Gastroesophageal sphincter (tissue), 4 donors: Measurements from ENCODE around the gene ANKS4B. TPM values are rescaled to one million over a fixed set of nuclear protein-coding genes. Genes with fewer than 3 reads are reported as not detected.

Source experiments
- ATAC-seq: fragments of 150-250 bp; one replicate; pipeline ENCODE4 v1.9.1; 2016; ENCODE audit warnings: mild to moderate bottlenecking, moderate library complexity
- H3K27ac ChIP-seq, 4 donors: fragments of 200-600 bp; sonication (generic) in 3 of 4; 1 replicate in 3 of 4; 2 replicates in 1 of 4; pipeline ENCODE4 v1.5.1; 2016 to 2019
- H3K27me3 ChIP-seq: fragments of 200-600 bp; sonication (generic); one replicate; pipeline ENCODE4 v1.5.1; 2019
- H3K36me3 ChIP-seq, 2 donors: fragments of 200-600 bp; sonication (generic); one replicate each; pipeline ENCODE4 v1.5.1; 2019; ENCODE audit warnings: control low read depth in 1 of 2
- H3K4me1 ChIP-seq, 3 donors: fragments of 200-600 bp; sonication (generic); 1 replicate in 2 of 3; 2 replicates in 1 of 3; pipeline ENCODE4 v1.5.1; 2016 to 2019; ENCODE audit warnings: control low read depth in 2 of 3
- H3K4me3 ChIP-seq, 2 donors: fragments of 200-600 bp; sonication (generic); one replicate each; pipeline ENCODE4 v1.5.1; 2019; ENCODE audit warnings: mild to moderate bottlenecking in 1 of 2, moderate library complexity in 1 of 2
- H3K9me3 ChIP-seq, 3 donors: fragments of 200-600 bp; sonication (generic); one replicate each; pipeline ENCODE4 v1.5.1; 2017 to 2019; ENCODE audit warnings: control low read depth in 2 of 3
- EP300 ChIP-seq: sonication (generic); formaldehyde crosslinking; IDR thresholded peaks from one replicate; pipeline ENCODE4 v1.6.1; 2017; ENCODE audit warnings: antibody characterized with exemption, mild to moderate bottlenecking
- POLR2A ChIP-seq, 2 donors: fragments of 450-650 bp; IDR thresholded peaks; one replicate each; pipeline ENCODE4 v1.6.1; 2017; ENCODE audit warnings: antibody characterized with exemption in 2 of 2, mild to moderate bottlenecking in 2 of 2, moderate library complexity in 1 of 2
- POLR2AphosphoS5 ChIP-seq: sonication (generic); formaldehyde crosslinking; IDR thresholded peaks from one replicate; pipeline ENCODE4 v1.6.1; 2017; ENCODE audit warnings: antibody characterized with exemption
- WGBS, 2 donors: methylation state at CpG; one replicate each; pipeline ENCODE4 v1.1.5; 2018; ENCODE audit warnings: low coverage in 1 of 2; 5-methylcytosine and 5-hydroxymethylcytosine counted together
- total RNA-seq, 4 donors: library from RNA; depleted of rRNA; stranded (reverse); fragments of >200 nt; gene quantifications; one replicate each; pipeline ENCODE4 v1.1.0, GENCODE V29; 2016
- TF ChIP-seq, protein P1 (sequence below), 4 experiments: fragments of 200-600 bp in 2 of 4; fragments of 450-650 bp in 2 of 4; sonication (generic) in 1 of 4; IDR thresholded peaks; one replicate each; pipeline ENCODE4 v1.5.1; 2017 to 2019; ENCODE audit warnings: antibody characterized with exemption in 4 of 4, mild to moderate bottlenecking in 2 of 4, moderate library complexity in 2 of 4

ANKS4B gene
- total RNA-seq, 4 donors from 2014 or later = not detected

DNA sequence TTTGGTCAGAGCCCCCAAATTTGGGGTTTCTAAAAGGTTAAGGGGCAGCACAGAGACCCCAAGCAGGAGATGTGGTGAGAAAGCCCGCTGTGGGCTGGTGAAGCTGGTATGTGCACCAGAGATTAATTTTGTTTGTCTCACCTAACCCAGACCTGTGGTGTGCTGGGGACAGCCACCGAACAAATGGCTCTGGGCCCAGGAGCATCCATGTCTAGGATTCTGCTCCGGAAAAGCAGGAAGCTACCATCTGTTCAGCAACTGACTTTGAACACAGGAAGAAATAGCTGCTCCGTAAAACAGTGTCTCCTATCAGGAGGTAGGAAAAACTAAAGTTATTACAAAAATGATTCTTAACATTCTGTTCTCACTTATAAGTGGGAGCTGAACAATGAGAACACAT lies 19.4 kb upstream of the ANKS4B start:
- no peak overlapping the region for H3K27ac ChIP-seq
- H3K4me3 ChIP-seq = no peak overlapping the region
- no peak for ATAC-seq
- H3K36me3 ChIP-seq = no peaks in the 10 kb centered on the region
- no peak for TF ChIP-seq POLR2A (IDR thresholded peaks at IDR 0.05)
- TF ChIP-seq, protein P1, sequence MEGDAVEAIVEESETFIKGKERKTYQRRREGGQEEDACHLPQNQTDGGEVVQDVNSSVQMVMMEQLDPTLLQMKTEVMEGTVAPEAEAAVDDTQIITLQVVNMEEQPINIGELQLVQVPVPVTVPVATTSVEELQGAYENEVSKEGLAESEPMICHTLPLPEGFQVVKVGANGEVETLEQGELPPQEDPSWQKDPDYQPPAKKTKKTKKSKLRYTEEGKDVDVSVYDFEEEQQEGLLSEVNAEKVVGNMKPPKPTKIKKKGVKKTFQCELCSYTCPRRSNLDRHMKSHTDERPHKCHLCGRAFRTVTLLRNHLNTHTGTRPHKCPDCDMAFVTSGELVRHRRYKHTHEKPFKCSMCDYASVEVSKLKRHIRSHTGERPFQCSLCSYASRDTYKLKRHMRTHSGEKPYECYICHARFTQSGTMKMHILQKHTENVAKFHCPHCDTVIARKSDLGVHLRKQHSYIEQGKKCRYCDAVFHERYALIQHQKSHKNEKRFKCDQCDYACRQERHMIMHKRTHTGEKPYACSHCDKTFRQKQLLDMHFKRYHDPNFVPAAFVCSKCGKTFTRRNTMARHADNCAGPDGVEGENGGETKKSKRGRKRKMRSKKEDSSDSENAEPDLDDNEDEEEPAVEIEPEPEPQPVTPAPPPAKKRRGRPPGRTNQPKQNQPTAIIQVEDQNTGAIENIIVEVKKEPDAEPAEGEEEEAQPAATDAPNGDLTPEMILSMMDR (IDR thresholded peaks at IDR 0.05) = no peak
- TF ChIP-seq POLR2AphosphoS5 = no peak
- TF ChIP-seq EP300 = no peak
- no peaks in the 10 kb centered on the region for H3K9me3 ChIP-seq
- WGBS, 2 donors = 43 to 51% methylated on average over 1 to 3 of the region's 4 CpGs
- peaks cover 43% of the 10 kb centered on the region for H3K27me3 ChIP-seq
- no peaks in the 10 kb centered on the region for H3K4me1 ChIP-seq

DNA sequence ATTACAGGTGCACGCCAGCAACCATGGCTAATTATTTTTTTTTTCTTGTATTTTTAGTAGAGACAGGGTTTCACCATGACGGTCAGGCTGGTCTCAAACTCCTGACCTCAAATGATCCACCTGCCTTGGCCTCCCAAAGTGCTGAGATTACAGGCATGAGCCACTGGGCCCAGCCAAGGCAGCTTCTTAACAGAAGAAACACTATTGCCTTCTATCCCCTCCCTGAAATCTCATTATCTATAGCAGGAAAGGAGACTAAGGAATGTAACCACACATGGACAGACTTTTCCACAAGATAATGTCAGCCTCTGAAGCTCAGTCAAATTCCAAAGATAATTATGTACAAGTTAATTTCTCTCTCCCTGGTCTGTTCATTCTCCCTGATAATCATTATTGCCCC lies 16.4 kb upstream of the ANKS4B start:
- Histone ChIP-seq H3K4me3 (no peak overlapping the region), H3K27me3 (peaks cover 65% of the 10 kb centered on the region), H3K9me3 (no peaks in the 10 kb centered on the region), H3K27ac (no peak overlapping the region), H3K4me1 (no peaks in the 10 kb centered on the region), H3K36me3 (no peaks in the 10 kb centered on the region)
- WGBS, 2 donors = 64 to 80% methylated on average over 1 of the region's 2 CpGs
- ATAC-seq = no peak
- TF ChIP-seq POLR2AphosphoS5 = no peak
- TF ChIP-seq, protein P1 (IDR thresholded peaks at IDR 0.05) = no peak
- no peak for TF ChIP-seq POLR2A (IDR thresholded peaks at IDR 0.05)
- no peak for TF ChIP-seq EP300

DNA sequence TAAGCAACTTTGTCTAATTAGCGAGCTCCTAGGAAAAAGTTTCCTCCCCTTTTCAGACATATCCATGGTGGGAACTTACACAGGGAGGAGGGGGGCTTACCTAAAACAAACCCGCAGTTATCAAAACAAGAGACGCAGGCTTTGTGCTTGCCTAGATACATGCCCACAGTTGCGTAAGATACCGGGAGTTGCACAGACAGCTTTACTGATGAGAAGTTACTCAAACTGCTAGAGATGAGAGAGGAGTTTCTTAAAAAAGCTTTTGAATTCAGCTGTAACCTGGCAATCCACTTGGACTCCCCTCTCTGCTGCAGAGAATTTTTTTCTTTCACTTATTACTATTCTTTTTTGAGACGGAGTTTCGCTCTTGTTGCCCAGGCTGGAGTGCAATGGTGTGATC lies 15.3 kb upstream of the ANKS4B start:
- no peaks in the 10 kb centered on the region for H3K36me3 ChIP-seq
- TF ChIP-seq, protein P1 (IDR thresholded peaks at IDR 0.05) = no peak
- no peak for TF ChIP-seq EP300
- no peak for TF ChIP-seq POLR2A (IDR thresholded peaks at IDR 0.05)
- TF ChIP-seq POLR2AphosphoS5 = no peak
- no peak overlapping the region for H3K4me3 ChIP-seq
- WGBS, 2 donors = 59 to 76% methylated on average over 5 to 7 of the region's 7 CpGs
- ATAC-seq = no peak
- no peaks in the 10 kb centered on the region for H3K9me3 ChIP-seq
- H3K4me1 ChIP-seq = no peaks in the 10 kb centered on the region
- no peak overlapping the region for H3K27ac ChIP-seq
- H3K27me3 ChIP-seq = peaks cover 59% of the 10 kb centered on the region

- Histone ChIP-seq H3K4me1 (no peaks in the 10 kb centered on the region), H3K27ac (no peak overlapping the region), H3K36me3 (no peaks in the 10 kb centered on the region), H3K27me3 (peaks cover 51% of the 10 kb centered on the region), H3K4me3 (no peak overlapping the region), H3K9me3 (no peaks in the 10 kb centered on the region)
- ATAC-seq = no peak
- no peak for TF ChIP-seq EP300
- no peak for TF ChIP-seq POLR2AphosphoS5
- TF ChIP-seq, protein P1 (IDR thresholded peaks at IDR 0.05) = no peak
- TF ChIP-seq POLR2A (IDR thresholded peaks at IDR 0.05) = no peak
- 80% methylated on average over 2 of the region's 2 CpGs; no CpG with 5 or more reads in 1 of the 2 donors for WGBS, 2 donors
Observed at GRCh38 chr16:21219551-21219950, 13.9 kb upstream of the ANKS4B start.

DNA sequence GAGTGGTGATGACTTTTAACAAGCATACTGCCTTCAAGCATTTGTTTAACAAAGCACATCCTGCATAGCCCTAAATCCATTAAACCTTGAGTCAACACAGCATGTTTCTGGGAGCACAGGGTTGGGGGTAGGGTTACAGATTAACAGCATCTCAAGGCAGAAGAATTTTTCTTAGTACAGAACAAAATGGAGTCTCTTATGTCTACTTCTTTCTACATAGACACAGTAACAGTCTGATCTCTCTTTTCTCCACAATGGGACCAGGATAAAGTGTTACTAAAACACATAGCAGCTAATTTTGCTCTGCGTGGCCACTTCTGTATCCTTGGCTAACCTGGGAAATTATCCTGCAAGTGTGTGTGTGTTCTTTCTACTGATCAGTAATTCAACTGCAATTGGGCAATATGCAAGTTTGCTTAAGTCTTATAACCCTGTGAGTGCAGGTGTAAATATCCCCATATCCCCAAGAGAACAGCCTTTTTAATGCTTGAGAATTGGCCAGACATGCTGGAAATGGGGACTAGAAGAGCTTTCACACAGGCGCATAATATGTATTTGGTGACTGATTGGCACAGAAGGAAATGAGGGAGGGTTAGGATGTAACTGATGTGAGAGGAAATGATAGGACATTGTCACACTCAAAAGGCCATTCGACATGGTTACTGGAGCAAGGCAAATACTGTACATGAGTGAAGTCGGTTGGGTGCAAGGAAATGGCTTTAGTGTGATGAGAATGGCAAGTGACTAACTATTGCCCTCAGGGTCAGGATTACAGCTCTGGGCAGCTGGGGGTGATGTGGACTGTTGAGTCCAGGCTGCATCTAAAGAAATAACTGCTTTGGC lies 10.8 kb upstream of the ANKS4B start:
- no peak for ATAC-seq
- TF ChIP-seq EP300 (no peak), POLR2AphosphoS5 (no peak), POLR2A (IDR thresholded peaks at IDR 0.05) (no peak)
- TF ChIP-seq, protein P1 (IDR thresholded peaks at IDR 0.05) = no peak
- WGBS, 2 donors = 71 to 80% methylated on average over 2 to 4 of the region's 4 CpGs

More for the DNA sequence above, 10.8 kb upstream of the ANKS4B start:
- Histone ChIP-seq H3K27me3 (peaks cover 35% of the 10 kb centered on the region), H3K4me3 (no peak overlapping the region), H3K4me1 (no peaks in the 10 kb centered on the region), H3K9me3 (no peaks in the 10 kb centered on the region), H3K27ac (no peak overlapping the region), H3K36me3 (no peaks in the 10 kb centered on the region)
